Chondrocyte (in vitro differentiated cells): ENCODE data around the gene EEF1AKMT3. TPM values are rescaled to one million over a fixed set of nuclear protein-coding genes. Genes with fewer than 3 reads are reported as not detected.

Experiments
- DNase-seq: peaks from one replicate; pipeline ENCODE4 v3.0.0; 2021; ENCODE audit warnings: mixed read lengths, low spot score
- H3K27ac Mint-ChIP-seq: one replicate; pipeline ENCODE4 v1.8.0; 2021; ENCODE audit warnings: mild to moderate bottlenecking, moderate library complexity, mixed read lengths; ENCODE audit not compliant: unreplicated experiment
- H3K27me3 Mint-ChIP-seq: 2 replicates; pipeline ENCODE4 v1.8.0; 2021; ENCODE audit warnings: low read depth, mixed read lengths
- H3K36me3 Mint-ChIP-seq: 2 replicates; pipeline ENCODE4 v1.8.0; 2021; ENCODE audit warnings: low read depth, mixed read lengths
- H3K4me1 Mint-ChIP-seq: 2 replicates; pipeline ENCODE4 v1.8.0; 2021; ENCODE audit warnings: low read depth, mild to moderate bottlenecking, mixed read lengths
- H3K4me3 Mint-ChIP-seq: one replicate; pipeline ENCODE4 v1.8.0; 2021; ENCODE audit warnings: mild to moderate bottlenecking, moderate library complexity, mixed read lengths; ENCODE audit not compliant: unreplicated experiment
- H3K9me3 Mint-ChIP-seq: 2 replicates; pipeline ENCODE4 v1.8.0; 2021; ENCODE audit warnings: low read depth, mixed read lengths
- CTCF ChIP-seq: fragments of 200-600 bp; sonication (generic); IDR thresholded peaks from 2 replicates; pipeline ENCODE4 v1.5.0; 2021; ENCODE audit warnings: antibody characterized with exemption, mild to moderate bottlenecking, moderate library complexity
- total RNA-seq: library from RNA; stranded (reverse); gene quantifications from 3 replicates; pipeline ENCODE4 v1.2.1, GENCODE V29; 2021

Gene EEF1AKMT3
- total RNA-seq, 1 donor from 2014 or later: 13.6 TPM

- Mint-ChIP-seq H3K9me3 (no peaks in the 10 kb centered on the region), H3K27me3 (no peaks in the 10 kb centered on the region), H3K27ac (no peak overlapping the region), H3K36me3 (peaks cover 13% of the 10 kb centered on the region), H3K4me3 (no peak overlapping the region), H3K4me1 (peaks cover 23% of the 10 kb centered on the region)
- no peak for TF ChIP-seq CTCF
- DNase-seq: no peak
Measured at GRCh38 chr12:57776247-57776587, 3.8 kb downstream of the EEF1AKMT3 start.

- Mint-ChIP-seq H3K4me1 (peaks cover 16% of the 10 kb centered on the region), H3K27me3 (no peaks in the 10 kb centered on the region), H3K27ac (no peak overlapping the region), H3K36me3 (peaks cover 13% of the 10 kb centered on the region), H3K4me3 (no peak overlapping the region), H3K9me3 (no peaks in the 10 kb centered on the region)
- no peak for DNase-seq
- TF ChIP-seq CTCF: no peak
Measured at GRCh38 chr12:57777367-57777766, 5.0 kb downstream of the EEF1AKMT3 start.

GRCh38 chr12:57777911-57778310 lies 5.5 kb downstream of the EEF1AKMT3 start:
- no peak for TF ChIP-seq CTCF
- no peaks in the 10 kb centered on the region for H3K27me3 Mint-ChIP-seq
- no peak overlapping the region for H3K4me3 Mint-ChIP-seq
- H3K36me3 Mint-ChIP-seq: peaks cover 14% of the 10 kb centered on the region
- no peak for DNase-seq
- no peak overlapping the region for H3K27ac Mint-ChIP-seq
- no peaks in the 10 kb centered on the region for H3K9me3 Mint-ChIP-seq
- H3K4me1 Mint-ChIP-seq: peaks cover 17% of the 10 kb centered on the region

- Mint-ChIP-seq H3K27me3 (no peaks in the 10 kb centered on the region), H3K36me3 (peaks cover 13% of the 10 kb centered on the region), H3K27ac (no peak overlapping the region), H3K4me3 (no peak overlapping the region), H3K9me3 (no peaks in the 10 kb centered on the region), H3K4me1 (peaks cover 16% of the 10 kb centered on the region)
- TF ChIP-seq CTCF: no peak
- no peak for DNase-seq
Measured at GRCh38 chr12:57779736-57780135, 7.3 kb downstream of the EEF1AKMT3 start.

DNA sequence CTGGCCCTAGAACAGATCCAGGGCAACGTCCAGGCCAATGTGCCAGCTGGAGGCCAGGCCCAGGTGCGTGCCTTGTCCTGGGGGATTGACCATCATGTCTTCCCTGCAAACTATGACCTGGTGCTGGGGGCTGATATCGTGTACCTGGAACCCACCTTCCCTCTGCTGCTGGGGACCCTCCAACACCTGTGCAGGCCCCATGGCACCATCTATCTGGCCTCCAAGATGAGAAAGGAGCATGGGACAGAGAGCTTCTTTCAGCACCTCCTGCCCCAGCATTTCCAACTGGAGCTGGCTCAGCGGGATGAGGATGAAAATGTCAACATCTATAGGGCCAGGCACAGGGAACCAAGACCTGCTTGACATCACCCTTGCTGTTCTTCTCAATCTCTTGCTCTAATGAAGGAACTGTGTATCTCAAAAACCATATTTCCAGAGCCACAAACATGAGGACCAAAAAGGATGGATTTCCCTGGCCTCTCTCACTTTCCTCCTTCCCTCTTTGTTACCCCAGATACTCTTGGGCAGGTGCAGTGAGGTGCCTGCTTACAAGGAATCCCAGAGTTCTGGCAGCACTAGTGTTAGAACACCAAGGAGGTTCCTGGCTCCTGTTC lies 8.0 kb downstream of the EEF1AKMT3 start:
- no peak overlapping the region for H3K4me3 Mint-ChIP-seq
- H3K27me3 Mint-ChIP-seq: no peaks in the 10 kb centered on the region
- H3K36me3 Mint-ChIP-seq: peaks cover 13% of the 10 kb centered on the region
- no peak for DNase-seq
- no peak for TF ChIP-seq CTCF
- no peaks in the 10 kb centered on the region for H3K9me3 Mint-ChIP-seq
- peak overlapping the region; percentile 28 for H3K27ac Mint-ChIP-seq
- peaks cover 16% of the 10 kb centered on the region for H3K4me1 Mint-ChIP-seq
